Measurements from ENCODE around the gene EIF3D.

Gene EIF3D

DNA sequence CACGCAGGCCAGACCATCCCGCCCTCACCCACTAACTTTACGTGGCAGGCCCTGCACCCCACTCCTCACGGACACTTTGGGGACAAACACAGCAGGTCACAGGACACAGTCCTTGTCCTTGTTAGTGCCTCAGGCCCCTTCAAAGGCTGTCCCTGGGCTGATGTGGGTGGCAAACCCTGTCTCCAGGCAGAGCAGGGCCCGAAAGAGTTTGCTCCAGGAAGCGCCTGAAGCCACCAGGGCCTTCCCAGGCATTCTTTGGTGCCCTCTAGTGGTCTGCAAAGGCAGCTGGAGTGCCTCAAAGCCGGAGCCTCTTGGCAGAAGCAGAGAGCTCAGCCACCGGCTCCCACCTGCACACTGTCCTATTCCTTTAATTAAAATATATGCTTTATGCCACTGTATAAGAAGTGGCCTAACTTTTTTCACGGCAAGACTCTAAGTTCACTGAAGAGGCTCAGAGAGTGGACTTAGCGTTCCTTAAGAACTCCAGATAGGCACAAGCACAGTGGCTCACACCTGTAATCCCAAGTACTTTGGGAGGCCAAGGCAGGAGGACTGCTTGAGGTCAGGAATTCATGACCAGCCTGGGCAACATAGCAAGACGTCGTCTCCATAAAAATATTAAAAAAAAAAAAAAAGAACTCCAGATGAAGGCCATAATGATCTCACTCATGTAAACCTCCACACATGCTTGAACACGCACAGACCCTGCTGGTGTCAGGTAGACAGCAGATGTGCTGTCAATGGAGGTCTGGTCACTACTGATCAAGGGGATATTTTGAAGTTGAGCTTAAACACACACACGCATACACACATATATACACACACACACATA, 58.6 kb downstream of the EIF3D start:
- TF ChIP-seq, protein P1, sequence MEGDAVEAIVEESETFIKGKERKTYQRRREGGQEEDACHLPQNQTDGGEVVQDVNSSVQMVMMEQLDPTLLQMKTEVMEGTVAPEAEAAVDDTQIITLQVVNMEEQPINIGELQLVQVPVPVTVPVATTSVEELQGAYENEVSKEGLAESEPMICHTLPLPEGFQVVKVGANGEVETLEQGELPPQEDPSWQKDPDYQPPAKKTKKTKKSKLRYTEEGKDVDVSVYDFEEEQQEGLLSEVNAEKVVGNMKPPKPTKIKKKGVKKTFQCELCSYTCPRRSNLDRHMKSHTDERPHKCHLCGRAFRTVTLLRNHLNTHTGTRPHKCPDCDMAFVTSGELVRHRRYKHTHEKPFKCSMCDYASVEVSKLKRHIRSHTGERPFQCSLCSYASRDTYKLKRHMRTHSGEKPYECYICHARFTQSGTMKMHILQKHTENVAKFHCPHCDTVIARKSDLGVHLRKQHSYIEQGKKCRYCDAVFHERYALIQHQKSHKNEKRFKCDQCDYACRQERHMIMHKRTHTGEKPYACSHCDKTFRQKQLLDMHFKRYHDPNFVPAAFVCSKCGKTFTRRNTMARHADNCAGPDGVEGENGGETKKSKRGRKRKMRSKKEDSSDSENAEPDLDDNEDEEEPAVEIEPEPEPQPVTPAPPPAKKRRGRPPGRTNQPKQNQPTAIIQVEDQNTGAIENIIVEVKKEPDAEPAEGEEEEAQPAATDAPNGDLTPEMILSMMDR (IDR thresholded peaks at IDR 0.05; ENCODE audit: low read depth, low read length, missing control alignments) = peak; percentile 98
- H3K4me3 ChIP-seq (ENCODE audit: low read depth, low read length) = no peak overlapping the region
- in situ Hi-C loops (cut with HindIII; ENCODE audit: low sequenced_read_pairs) = no loop called here
- peak; percentile 84 for DNase-seq (ENCODE audit: low read depth)

DNA sequence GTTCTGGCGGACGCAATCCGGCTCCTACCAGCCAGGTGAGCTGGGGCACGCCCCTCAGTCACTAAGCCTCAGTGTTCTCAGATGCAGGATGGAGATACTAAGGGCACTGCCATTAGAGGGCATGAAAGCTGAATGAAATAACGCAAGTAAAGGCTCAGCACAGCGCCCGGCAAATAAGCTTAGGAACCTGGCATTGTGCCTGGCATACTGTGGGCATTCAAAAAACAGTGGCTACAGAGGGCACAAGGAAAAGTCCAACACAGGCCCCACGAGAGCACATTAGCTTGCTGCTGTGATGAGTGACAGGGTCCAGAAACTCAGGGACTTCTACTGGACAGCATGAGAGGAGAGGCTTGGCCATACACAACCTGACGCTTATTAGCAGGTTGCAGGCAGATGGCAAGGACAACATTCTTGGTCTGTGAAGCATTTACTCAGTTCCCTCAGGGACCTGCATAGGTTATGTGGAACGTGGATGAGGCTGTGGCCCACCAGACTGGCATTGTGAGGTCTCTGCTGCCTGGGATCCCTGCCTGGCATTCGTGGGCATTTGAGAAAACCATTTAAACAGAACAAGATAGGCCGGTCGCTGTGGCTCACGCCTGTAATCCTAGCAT, 59.8 kb downstream of the EIF3D start:
- in situ Hi-C loops (cut with HindIII; ENCODE audit: low sequenced_read_pairs) = loop anchor here (10.0 kb wide), 1 partner anchor 104 kb away; no protein-coding TSS in a partner anchor
- TF ChIP-seq, protein P1 (IDR thresholded peaks at IDR 0.05; ENCODE audit: low read depth, low read length, missing control alignments) = no peak

DNA sequence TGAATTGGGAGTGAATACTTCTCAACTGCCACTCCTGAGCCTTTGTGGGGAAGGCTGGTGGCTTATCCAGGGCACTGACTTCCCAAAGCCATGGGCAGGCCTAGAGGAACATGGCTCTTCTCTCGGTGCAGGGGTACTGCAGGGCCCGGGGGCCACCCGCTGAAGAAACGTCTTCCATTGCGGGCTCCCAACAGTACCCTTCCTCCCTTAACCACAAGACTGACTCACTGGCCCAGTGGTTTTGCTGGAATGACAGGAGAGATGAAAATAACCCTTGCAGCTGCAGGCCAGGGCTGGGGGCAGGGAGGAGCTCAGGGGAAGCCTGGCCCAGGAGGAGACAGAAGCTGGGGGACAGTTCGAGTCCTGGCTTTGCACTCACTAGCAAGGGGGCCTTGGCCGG, 61.0 kb downstream of the EIF3D start:
- TF ChIP-seq, protein P1 (IDR thresholded peaks at IDR 0.05; ENCODE audit: low read depth, low read length, missing control alignments) = no peak
- in situ Hi-C loops (cut with HindIII; ENCODE audit: low sequenced_read_pairs) = loop anchor here (10.0 kb wide), 1 partner anchor 103 kb away; no protein-coding TSS in a partner anchor
- no peak overlapping the region for H3K4me3 ChIP-seq (ENCODE audit: low read depth, low read length)
- peak; percentile 95 for DNase-seq (ENCODE audit: low read depth)

More for the DNA sequence above, 59.8 kb downstream of the EIF3D start:
- H3K4me3 ChIP-seq (ENCODE audit: low read depth, low read length) = no peak overlapping the region
- DNase-seq (ENCODE audit: low read depth) = no peak

GRCh38 chr22:36467042-36467810, 61.7 kb downstream of the EIF3D start:
- DNase-seq (ENCODE audit: low read depth) = peak; percentile 71
- no peak overlapping the region for H3K4me3 ChIP-seq (ENCODE audit: low read depth, low read length)
- in situ Hi-C loops (cut with HindIII; ENCODE audit: low sequenced_read_pairs) = loop anchor here (10.0 kb wide), 1 partner anchor 102 kb away; no protein-coding TSS in a partner anchor
- TF ChIP-seq, protein P1 (IDR thresholded peaks at IDR 0.05; ENCODE audit: low read depth, low read length, missing control alignments) = no peak

DNA sequence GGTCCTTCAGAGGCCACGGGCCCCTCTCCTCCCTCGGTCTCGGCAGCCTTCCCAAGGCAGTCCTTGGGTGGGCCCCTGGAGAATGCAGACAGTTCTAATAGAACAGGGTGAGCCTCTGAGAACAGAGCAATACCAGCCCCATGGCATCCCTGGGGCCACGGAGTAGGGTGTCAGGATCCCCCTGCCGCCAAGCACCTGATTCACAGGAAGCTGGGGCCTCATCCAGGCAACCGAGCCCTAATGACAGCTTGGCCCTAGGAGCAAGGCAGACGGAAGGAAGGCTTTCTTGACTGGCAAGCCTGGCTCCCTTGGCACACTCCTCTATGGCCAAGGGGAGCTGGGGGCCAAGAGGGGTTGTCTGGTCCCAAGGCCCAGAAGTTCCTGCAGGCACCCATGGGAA, 62.7 kb downstream of the EIF3D start:
- DNase-seq (ENCODE audit: low read depth) = no peak
- no peak overlapping the region for H3K4me3 ChIP-seq (ENCODE audit: low read depth, low read length)
- in situ Hi-C loops (cut with HindIII; ENCODE audit: low sequenced_read_pairs) = loop anchor here (10.0 kb wide), 1 partner anchor 101 kb away; no protein-coding TSS in a partner anchor
- TF ChIP-seq, protein P1 (IDR thresholded peaks at IDR 0.05; ENCODE audit: low read depth, low read length, missing control alignments) = no peak
